Keratinocyte (primary cell): ENCODE data around the gene SEMA3A. TPM values are rescaled to one million over a fixed set of nuclear protein-coding genes. Genes with fewer than 3 reads are reported as not detected.

Experiments used
- DNase-seq: peaks from one replicate; pipeline ENCODE4 v3.0.0-alpha.2; 2011; ENCODE audit warnings: low read depth, missing footprints, low spot score
- FAIRE-seq: peaks from 2 replicates; lab custom pipeline; 2011; peaks lifted over from hg19 to GRCh38; lab: Jason Lieb, UNC
- H2AFZ ChIP-seq: 2 replicates; pipeline ENCODE4 v1.6.0; 2012; ENCODE audit warnings: low read length, control low read depth, inconsistent platforms; ENCODE audit not compliant: control insufficient read depth
- H3K27ac ChIP-seq: 2 replicates; pipeline ENCODE4 v1.5.1; 2011; ENCODE audit warnings: low read length; ENCODE audit not compliant: control insufficient read depth, insufficient read depth
- H3K27me3 ChIP-seq: 3 replicates; pipeline ENCODE4 v1.6.0; 2011; ENCODE audit warnings: low read length; ENCODE audit not compliant: control insufficient read depth, insufficient read depth; ENCODE audit errors: extremely low read depth
- H3K36me3 ChIP-seq, 2 experiments: 2 replicates in 1 of 2; 3 replicates in 1 of 2; pipeline ENCODE4 v1.5.1; 2011; ENCODE audit warnings: low read length in 2 of 2, mild to moderate bottlenecking in 1 of 2; ENCODE audit not compliant: control insufficient read depth in 2 of 2, insufficient read depth in 2 of 2; ENCODE audit errors: extremely low read depth in 1 of 2
- H3K4me1 ChIP-seq: 3 replicates; pipeline ENCODE4 v1.5.1; 2011; ENCODE audit warnings: low read length; ENCODE audit not compliant: control insufficient read depth, insufficient read depth; ENCODE audit errors: extremely low read depth
- H3K4me2 ChIP-seq: 3 replicates; pipeline ENCODE4 v1.6.0; 2011; ENCODE audit warnings: low read depth, low read length; ENCODE audit not compliant: control insufficient read depth, insufficient read depth; ENCODE audit errors: extremely low read depth
- H3K4me3 ChIP-seq, 3 experiments: fragments of 200-600 bp in 1 of 3; sonication (generic) in 1 of 3; 2 replicates in 2 of 3; 3 replicates in 1 of 3; pipeline ENCODE4 v1.5.1; 2011 to 2016; ENCODE audit warnings: low read length in 3 of 3, mild to moderate bottlenecking in 3 of 3, control low read depth in 2 of 3, inconsistent platforms in 1 of 3, low read depth in 1 of 3, mixed read lengths in 1 of 3, mixed run types in 1 of 3, moderate library complexity in 1 of 3; ENCODE audit not compliant: control insufficient read depth in 2 of 3, insufficient read depth in 2 of 3; ENCODE audit errors: extremely low read depth in 1 of 3
- H3K79me2 ChIP-seq: 2 replicates; pipeline ENCODE4 v1.6.0; 2012; ENCODE audit warnings: low read length; ENCODE audit not compliant: control insufficient read depth, insufficient read depth
- H3K9ac ChIP-seq: 3 replicates; pipeline ENCODE4 v1.6.0; 2011; ENCODE audit warnings: low read length; ENCODE audit not compliant: control insufficient read depth, insufficient read depth; ENCODE audit errors: extremely low read depth
- H3K9me1 ChIP-seq: 3 replicates; pipeline ENCODE4 v1.6.0; 2011; ENCODE audit warnings: low read length; ENCODE audit not compliant: control insufficient read depth, insufficient read depth; ENCODE audit errors: extremely low read depth
- H3K9me3 ChIP-seq: 2 replicates; pipeline ENCODE4 v1.5.1; 2012; ENCODE audit warnings: low read depth, low read length; ENCODE audit not compliant: control insufficient read depth
- H4K20me1 ChIP-seq: 3 replicates; pipeline ENCODE4 v1.6.0; 2011; ENCODE audit warnings: low read length; ENCODE audit not compliant: control insufficient read depth, insufficient read depth; ENCODE audit errors: extremely low read depth
- CTCF ChIP-seq, 3 experiments: IDR thresholded peaks in 1 of 3; conservative IDR thresholded peaks in 1 of 3; optimal IDR thresholded peaks in 1 of 3; 2 replicates in 2 of 3; 3 replicates in 1 of 3; pipeline versions ENCODE3 to v1.5.1; 2011; ENCODE audit warnings: low read length in 3 of 3, mild to moderate bottlenecking in 3 of 3, moderate library complexity in 2 of 3, control low read depth in 1 of 3, inconsistent platforms in 1 of 3; ENCODE audit not compliant: insufficient read depth in 2 of 3; ENCODE audit errors: extremely low read depth in 1 of 3
- EZH2 ChIP-seq: IDR thresholded peaks from one replicate; pipeline ENCODE4 v1.6.1; 2012; ENCODE audit warnings: inconsistent platforms, mild to moderate bottlenecking, low read length, moderate library complexity
- dilution Hi-C: fragments of 300-500 bp; cut with MboI; formaldehyde crosslinking; loops from one replicate; pipeline ENCODE4 v1.7.0; 2020; ENCODE audit warnings: low sequenced_read_pairs; ENCODE audit not compliant: extremely low pct_ligation_motif_present
- polyA plus RNA-seq, 5 experiments: library from polyadenylated mRNA; depleted of rRNA in 3 of 5; stranded (reverse) in 3 of 5; stranded (forward) in 1 of 5; unstranded in 1 of 5; fragments of >200 nt; gene quantifications; 1 replicate in 1 of 5; 2 replicates in 3 of 5; 3 replicates in 1 of 5; pipeline versions ENCODE4 v1.2.1 to v1.2.3, GENCODE V29; 2011 to 2012; ENCODE audit warnings: missing spikeins in 2 of 5, low read depth in 1 of 5, low replicate concordance in 1 of 5

SEMA3A gene
- polyA plus RNA-seq, 1 donor (not counting 4 experiments of a cell fraction or from before 2014, with no cell fraction given): 2.1 TPM

GRCh38 chr7:84177758-84178412, 16.7 kb downstream of the SEMA3A start:
- no peak for FAIRE-seq
- no peaks in the 10 kb centered on the region for H3K9me1 ChIP-seq
- dilution Hi-C loops: no loop called here

GRCh38 chr7:84176716-84177115, 17.9 kb downstream of the SEMA3A start:
- Histone ChIP-seq H3K79me2 (no peaks in the 10 kb centered on the region), H2AFZ (no peak overlapping the region), H3K9me3 (no peaks in the 10 kb centered on the region), H3K27ac (no peak overlapping the region), H4K20me1 (no peaks in the 10 kb centered on the region), H3K4me1 (no peaks in the 10 kb centered on the region), H3K9me1 (no peaks in the 10 kb centered on the region), H3K27me3 (no peaks in the 10 kb centered on the region), H3K4me3 (no peak overlapping the region), H3K36me3 (no peaks in the 10 kb centered on the region), H3K9ac (no peak overlapping the region), H3K4me2 (no peak overlapping the region)
- no peak for FAIRE-seq
- dilution Hi-C loops: no loop called here
- no peak for TF ChIP-seq CTCF (optimal IDR thresholded peaks at IDR 0.05 in 1 of 3, IDR thresholded peaks at IDR 0.05 in 1 of 3, conservative IDR thresholded peaks at IDR 0.05 in 1 of 3; ENCODE audit: extremely low read depth in 1 of 3, insufficient read depth in 2 of 3, low read length in 3 of 3)
- no peak for TF ChIP-seq EZH2
- no peak for DNase-seq

More at GRCh38 chr7:84177758-84178412, 16.7 kb downstream of the SEMA3A start:
- Histone ChIP-seq H3K4me2 (no peak overlapping the region), H3K79me2 (no peaks in the 10 kb centered on the region), H3K4me1 (no peaks in the 10 kb centered on the region), H4K20me1 (no peaks in the 10 kb centered on the region), H3K4me3 (no peak overlapping the region), H3K27me3 (no peaks in the 10 kb centered on the region), H3K36me3 (no peaks in the 10 kb centered on the region), H3K27ac (no peak overlapping the region), H3K9me3 (no peaks in the 10 kb centered on the region), H3K9ac (no peak overlapping the region), H2AFZ (no peak overlapping the region)
- DNase-seq: no peak
- no peak for TF ChIP-seq EZH2
- TF ChIP-seq CTCF (optimal IDR thresholded peaks at IDR 0.05 in 1 of 3, IDR thresholded peaks at IDR 0.05 in 1 of 3, conservative IDR thresholded peaks at IDR 0.05 in 1 of 3; ENCODE audit: extremely low read depth in 1 of 3, insufficient read depth in 2 of 3, low read length in 3 of 3): no peak
